A204.1 (cell line): Measurements from ENCODE around the gene ZNF580.

ENCODE experiments used
- FAIRE-seq: peaks from 2 replicates; lab custom pipeline; 2012; peaks lifted over from hg19 to GRCh38; lab: Jason Lieb, UNC

ZNF580 gene

GRCh38 chr19:55624109-55625003 lies 16.4 kb upstream of the ZNF580 start, which contains the start of gene ZNF784:
Gene ZNF784, minus strand, starts transcription at chr19:55624566. Its CDS starts 5 bp downstream, at chr19:55624561.
- FAIRE-seq, result no peak

- FAIRE-seq, result no peak
Measured at GRCh38 chr19:55625004-55625326, 15.8 kb upstream of the ZNF580 start.

- FAIRE-seq, result no peak
Measured at GRCh38 chr19:55626350-55626749, 14.5 kb upstream of the ZNF580 start.

- FAIRE-seq, result peak; percentile 6
Measured at GRCh38 chr19:55632463-55632834, 8.4 kb upstream of the ZNF580 start.

- no peak for FAIRE-seq
Measured at GRCh38 chr19:55633861-55634260, 6.9 kb upstream of the ZNF580 start.

GRCh38 chr19:55635334-55635717 lies 5.5 kb upstream of the ZNF580 start:
- no peak for FAIRE-seq

GRCh38 chr19:55635856-55636440 lies 4.9 kb upstream of the ZNF580 start:
- FAIRE-seq, result no peak

GRCh38 chr19:55636723-55637122 lies 4.1 kb upstream of the ZNF580 start:
- no peak for FAIRE-seq

- no peak for FAIRE-seq
Measured at GRCh38 chr19:55637534-55637933, 3.3 kb upstream of the ZNF580 start.

- FAIRE-seq, result no peak
Measured at GRCh38 chr19:55638864-55639359, 1.9 kb upstream of the ZNF580 start.

- FAIRE-seq, result no peak
Measured at GRCh38 chr19:55640043-55640576, 692 bp upstream of the ZNF580 start.

- FAIRE-seq, result no peak
Measured at GRCh38 chr19:55641426-55642152, 787 bp downstream of the ZNF580 start.

GRCh38 chr19:55642153-55643002 lies 1.6 kb downstream of the ZNF580 start:
- FAIRE-seq, result no peak

- no peak for FAIRE-seq
Measured at GRCh38 chr19:55643003-55643886, 2.4 kb downstream of the ZNF580 start, which contains the start of gene ZNF581. Gene ZNF581, plus strand, starts transcription at chr19:55643649. Its CDS starts 923 bp downstream, at chr19:55644572.

- no peak for FAIRE-seq
Measured at GRCh38 chr19:55643887-55644176, 3.0 kb downstream of the ZNF580 start.

- FAIRE-seq, result no peak
Measured at GRCh38 chr19:55644191-55644833, 3.5 kb downstream of the ZNF580 start.

GRCh38 chr19:55644842-55645511 lies 4.2 kb downstream of the ZNF580 start:
- no peak for FAIRE-seq

- FAIRE-seq, result no peak
Measured at GRCh38 chr19:55645512-55645881, 4.7 kb downstream of the ZNF580 start.

- no peak for FAIRE-seq
Measured at GRCh38 chr19:55646889-55647731, 6.3 kb downstream of the ZNF580 start.
